HepG2 (cell line): ENCODE results near the gene UBE2I. TPM values are rescaled to one million over a fixed set of nuclear protein-coding genes. Genes with fewer than 3 reads are reported as not detected.

Source experiments
- CBX1 ChIP-seq: IDR thresholded peaks from one replicate; pipeline ENCODE4 v1.6.1; 2016; ENCODE audit warnings: antibody characterized with exemption, low read depth
- PHF20 ChIP-seq: sonication (generic); formaldehyde crosslinking; IDR thresholded peaks from 2 replicates; pipeline ENCODE4 v1.5.0; 2020; ENCODE audit warnings: mild to moderate bottlenecking, missing genetic modification reagents
- SKI ChIP-seq: fragments of 450-650 bp; IDR thresholded peaks from one replicate; pipeline ENCODE4 v1.6.1; 2018; ENCODE audit warnings: mild to moderate bottlenecking; ENCODE audit not compliant: partially characterized antibody
- SOX5 ChIP-seq: IDR thresholded peaks from 2 replicates; pipeline ENCODE4 v1.6.1; 2016; ENCODE audit warnings: borderline replicate concordance
- ZNF557 ChIP-seq: sonication (generic); formaldehyde crosslinking; IDR thresholded peaks from 2 replicates; pipeline ENCODE4 v1.4.0; 2020; ENCODE audit warnings: missing genetic modification reagents
- polyA plus RNA-seq, 8 experiments: library from polyadenylated mRNA; depleted of rRNA in 3 of 8; stranded (reverse) in 7 of 8; unstranded in 1 of 8; fragments of >200 nt; fragmentation: Illumina TruSeq in 4 of 8; extraction: Trizol in 4 of 8; gene quantifications; 2 replicates each; pipeline versions ENCODE4 v1.2.1 to v1.2.3, GENCODE V29; 2011 to 2016; ENCODE audit warnings: low read depth in 4 of 8, missing spikeins in 1 of 8, mixed read lengths in 1 of 8; ENCODE audit not compliant: insufficient read depth in 1 of 8
- total RNA-seq, 5 experiments: library from RNA; depleted of rRNA; stranded (reverse); fragments of >200 nt; fragmentation: Illumina TruSeq; extraction: Trizol; gene quantifications; 2 replicates each; pipeline ENCODE4 v1.2.3, GENCODE V29; 2016; ENCODE audit warnings: low read depth in 1 of 5
- TF ChIP-seq, protein P1 (sequence below): sonication (generic); formaldehyde crosslinking; IDR thresholded peaks from 2 replicates; pipeline ENCODE4 v1.5.1; 2020; ENCODE audit warnings: mild to moderate bottlenecking, missing genetic modification reagents, moderate library complexity
- TF ChIP-seq, protein P2 (sequence below): sonication (generic); formaldehyde crosslinking; IDR thresholded peaks from 2 replicates; pipeline ENCODE4 v1.9.0; 2021; ENCODE audit warnings: mild to moderate bottlenecking, missing genetic modification reagents
- TF ChIP-seq, protein P3 (sequence below): IDR thresholded peaks from 2 replicates; pipeline ENCODE4 v1.4.0; 2020; ENCODE audit warnings: mild to moderate bottlenecking, missing genetic modification reagents
- TF ChIP-seq, protein P4 (sequence below): sonication (generic); formaldehyde crosslinking; IDR thresholded peaks from 2 replicates; pipeline ENCODE4 v1.8.1; 2023; ENCODE audit warnings: missing genetic modification reagents, mild to moderate bottlenecking, borderline replicate concordance

Gene UBE2I
- total and polyA plus RNA-seq, 2 of the 13 experiments (the other 11 are each of a cell fraction or from before 2014, with no cell fraction given): 75.8 to 98.9 TPM

DNA sequence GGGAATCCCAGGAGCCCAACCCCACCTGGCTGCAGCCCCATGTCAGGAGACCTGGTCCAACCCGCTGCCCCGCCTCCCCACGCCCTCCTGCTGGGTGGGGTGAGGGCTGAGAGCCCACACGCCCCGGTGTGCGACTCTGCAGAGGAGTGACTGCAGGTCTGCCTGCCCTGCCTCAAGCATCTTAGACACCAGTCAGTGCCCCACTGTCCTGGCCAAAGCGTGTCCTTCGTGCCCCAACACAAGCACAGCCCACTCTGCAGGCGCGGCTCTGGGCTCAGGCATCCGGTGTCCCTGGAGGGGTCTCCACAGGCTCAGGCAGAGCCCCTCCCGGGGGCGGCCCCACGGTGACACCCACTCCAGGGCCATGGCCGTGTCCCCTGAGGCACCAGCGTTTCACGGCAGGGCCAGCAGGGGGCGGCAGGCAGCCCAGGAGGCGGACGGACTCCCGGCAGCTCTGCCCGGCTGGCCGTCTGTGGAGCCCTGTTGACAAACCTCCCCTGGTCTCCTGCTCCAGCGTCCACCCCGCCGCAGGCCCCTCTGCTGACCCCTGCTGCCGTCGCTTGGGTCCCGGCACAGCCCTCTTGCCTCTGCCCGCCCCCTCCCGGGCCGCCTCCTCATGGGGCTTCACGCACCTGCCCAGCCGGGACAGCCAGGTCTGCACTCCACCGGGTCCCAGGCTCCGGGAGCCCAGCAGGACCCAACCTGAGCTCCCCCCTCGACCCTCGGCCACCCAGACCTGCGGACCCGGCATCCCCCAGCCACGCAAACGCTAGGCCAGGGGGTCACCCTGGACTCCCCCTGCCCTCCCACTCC lies 8.6 kb upstream of the UBE2I start (continued):
- TF ChIP-seq, protein P1, sequence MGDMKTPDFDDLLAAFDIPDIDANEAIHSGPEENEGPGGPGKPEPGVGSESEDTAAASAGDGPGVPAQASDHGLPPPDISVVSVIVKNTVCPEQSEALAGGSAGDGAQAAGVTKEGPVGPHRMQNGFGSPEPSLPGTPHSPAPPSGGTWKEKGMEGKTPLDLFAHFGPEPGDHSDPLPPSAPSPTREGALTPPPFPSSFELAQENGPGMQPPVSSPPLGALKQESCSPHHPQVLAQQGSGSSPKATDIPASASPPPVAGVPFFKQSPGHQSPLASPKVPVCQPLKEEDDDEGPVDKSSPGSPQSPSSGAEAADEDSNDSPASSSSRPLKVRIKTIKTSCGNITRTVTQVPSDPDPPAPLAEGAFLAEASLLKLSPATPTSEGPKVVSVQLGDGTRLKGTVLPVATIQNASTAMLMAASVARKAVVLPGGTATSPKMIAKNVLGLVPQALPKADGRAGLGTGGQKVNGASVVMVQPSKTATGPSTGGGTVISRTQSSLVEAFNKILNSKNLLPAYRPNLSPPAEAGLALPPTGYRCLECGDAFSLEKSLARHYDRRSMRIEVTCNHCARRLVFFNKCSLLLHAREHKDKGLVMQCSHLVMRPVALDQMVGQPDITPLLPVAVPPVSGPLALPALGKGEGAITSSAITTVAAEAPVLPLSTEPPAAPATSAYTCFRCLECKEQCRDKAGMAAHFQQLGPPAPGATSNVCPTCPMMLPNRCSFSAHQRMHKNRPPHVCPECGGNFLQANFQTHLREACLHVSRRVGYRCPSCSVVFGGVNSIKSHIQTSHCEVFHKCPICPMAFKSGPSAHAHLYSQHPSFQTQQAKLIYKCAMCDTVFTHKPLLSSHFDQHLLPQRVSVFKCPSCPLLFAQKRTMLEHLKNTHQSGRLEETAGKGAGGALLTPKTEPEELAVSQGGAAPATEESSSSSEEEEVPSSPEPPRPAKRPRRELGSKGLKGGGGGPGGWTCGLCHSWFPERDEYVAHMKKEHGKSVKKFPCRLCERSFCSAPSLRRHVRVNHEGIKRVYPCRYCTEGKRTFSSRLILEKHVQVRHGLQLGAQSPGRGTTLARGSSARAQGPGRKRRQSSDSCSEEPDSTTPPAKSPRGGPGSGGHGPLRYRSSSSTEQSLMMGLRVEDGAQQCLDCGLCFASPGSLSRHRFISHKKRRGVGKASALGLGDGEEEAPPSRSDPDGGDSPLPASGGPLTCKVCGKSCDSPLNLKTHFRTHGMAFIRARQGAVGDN (CRISPR knock-in tag): peak; percentile 69
- TF ChIP-seq CBX1 (peak; percentile 75), SKI (peak; percentile 55), SOX5 (CRISPR knock-in tag) (0 out of 2 replicates have a peak, but pooled peaks have one; percentile 20), ZNF557 (no peak), PHF20 (CRISPR knock-in tag) (0 out of 2 replicates have a peak, but pooled peaks have one; percentile 14)
- TF ChIP-seq, protein P2, sequence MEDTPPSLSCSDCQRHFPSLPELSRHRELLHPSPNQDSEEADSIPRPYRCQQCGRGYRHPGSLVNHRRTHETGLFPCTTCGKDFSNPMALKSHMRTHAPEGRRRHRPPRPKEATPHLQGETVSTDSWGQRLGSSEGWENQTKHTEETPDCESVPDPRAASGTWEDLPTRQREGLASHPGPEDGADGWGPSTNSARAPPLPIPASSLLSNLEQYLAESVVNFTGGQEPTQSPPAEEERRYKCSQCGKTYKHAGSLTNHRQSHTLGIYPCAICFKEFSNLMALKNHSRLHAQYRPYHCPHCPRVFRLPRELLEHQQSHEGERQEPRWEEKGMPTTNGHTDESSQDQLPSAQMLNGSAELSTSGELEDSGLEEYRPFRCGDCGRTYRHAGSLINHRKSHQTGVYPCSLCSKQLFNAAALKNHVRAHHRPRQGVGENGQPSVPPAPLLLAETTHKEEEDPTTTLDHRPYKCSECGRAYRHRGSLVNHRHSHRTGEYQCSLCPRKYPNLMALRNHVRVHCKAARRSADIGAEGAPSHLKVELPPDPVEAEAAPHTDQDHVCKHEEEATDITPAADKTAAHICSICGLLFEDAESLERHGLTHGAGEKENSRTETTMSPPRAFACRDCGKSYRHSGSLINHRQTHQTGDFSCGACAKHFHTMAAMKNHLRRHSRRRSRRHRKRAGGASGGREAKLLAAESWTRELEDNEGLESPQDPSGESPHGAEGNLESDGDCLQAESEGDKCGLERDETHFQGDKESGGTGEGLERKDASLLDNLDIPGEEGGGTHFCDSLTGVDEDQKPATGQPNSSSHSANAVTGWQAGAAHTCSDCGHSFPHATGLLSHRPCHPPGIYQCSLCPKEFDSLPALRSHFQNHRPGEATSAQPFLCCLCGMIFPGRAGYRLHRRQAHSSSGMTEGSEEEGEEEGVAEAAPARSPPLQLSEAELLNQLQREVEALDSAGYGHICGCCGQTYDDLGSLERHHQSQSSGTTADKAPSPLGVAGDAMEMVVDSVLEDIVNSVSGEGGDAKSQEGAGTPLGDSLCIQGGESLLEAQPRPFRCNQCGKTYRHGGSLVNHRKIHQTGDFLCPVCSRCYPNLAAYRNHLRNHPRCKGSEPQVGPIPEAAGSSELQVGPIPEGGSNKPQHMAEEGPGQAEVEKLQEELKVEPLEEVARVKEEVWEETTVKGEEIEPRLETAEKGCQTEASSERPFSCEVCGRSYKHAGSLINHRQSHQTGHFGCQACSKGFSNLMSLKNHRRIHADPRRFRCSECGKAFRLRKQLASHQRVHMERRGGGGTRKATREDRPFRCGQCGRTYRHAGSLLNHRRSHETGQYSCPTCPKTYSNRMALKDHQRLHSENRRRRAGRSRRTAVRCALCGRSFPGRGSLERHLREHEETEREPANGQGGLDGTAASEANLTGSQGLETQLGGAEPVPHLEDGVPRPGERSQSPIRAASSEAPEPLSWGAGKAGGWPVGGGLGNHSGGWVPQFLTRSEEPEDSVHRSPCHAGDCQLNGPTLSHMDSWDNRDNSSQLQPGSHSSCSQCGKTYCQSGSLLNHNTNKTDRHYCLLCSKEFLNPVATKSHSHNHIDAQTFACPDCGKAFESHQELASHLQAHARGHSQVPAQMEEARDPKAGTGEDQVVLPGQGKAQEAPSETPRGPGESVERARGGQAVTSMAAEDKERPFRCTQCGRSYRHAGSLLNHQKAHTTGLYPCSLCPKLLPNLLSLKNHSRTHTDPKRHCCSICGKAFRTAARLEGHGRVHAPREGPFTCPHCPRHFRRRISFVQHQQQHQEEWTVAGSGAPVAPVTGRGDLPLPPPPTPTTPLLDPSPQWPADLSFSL: 0 out of 2 replicates have a peak, but pooled peaks have one; percentile 46
- TF ChIP-seq, protein P3, sequence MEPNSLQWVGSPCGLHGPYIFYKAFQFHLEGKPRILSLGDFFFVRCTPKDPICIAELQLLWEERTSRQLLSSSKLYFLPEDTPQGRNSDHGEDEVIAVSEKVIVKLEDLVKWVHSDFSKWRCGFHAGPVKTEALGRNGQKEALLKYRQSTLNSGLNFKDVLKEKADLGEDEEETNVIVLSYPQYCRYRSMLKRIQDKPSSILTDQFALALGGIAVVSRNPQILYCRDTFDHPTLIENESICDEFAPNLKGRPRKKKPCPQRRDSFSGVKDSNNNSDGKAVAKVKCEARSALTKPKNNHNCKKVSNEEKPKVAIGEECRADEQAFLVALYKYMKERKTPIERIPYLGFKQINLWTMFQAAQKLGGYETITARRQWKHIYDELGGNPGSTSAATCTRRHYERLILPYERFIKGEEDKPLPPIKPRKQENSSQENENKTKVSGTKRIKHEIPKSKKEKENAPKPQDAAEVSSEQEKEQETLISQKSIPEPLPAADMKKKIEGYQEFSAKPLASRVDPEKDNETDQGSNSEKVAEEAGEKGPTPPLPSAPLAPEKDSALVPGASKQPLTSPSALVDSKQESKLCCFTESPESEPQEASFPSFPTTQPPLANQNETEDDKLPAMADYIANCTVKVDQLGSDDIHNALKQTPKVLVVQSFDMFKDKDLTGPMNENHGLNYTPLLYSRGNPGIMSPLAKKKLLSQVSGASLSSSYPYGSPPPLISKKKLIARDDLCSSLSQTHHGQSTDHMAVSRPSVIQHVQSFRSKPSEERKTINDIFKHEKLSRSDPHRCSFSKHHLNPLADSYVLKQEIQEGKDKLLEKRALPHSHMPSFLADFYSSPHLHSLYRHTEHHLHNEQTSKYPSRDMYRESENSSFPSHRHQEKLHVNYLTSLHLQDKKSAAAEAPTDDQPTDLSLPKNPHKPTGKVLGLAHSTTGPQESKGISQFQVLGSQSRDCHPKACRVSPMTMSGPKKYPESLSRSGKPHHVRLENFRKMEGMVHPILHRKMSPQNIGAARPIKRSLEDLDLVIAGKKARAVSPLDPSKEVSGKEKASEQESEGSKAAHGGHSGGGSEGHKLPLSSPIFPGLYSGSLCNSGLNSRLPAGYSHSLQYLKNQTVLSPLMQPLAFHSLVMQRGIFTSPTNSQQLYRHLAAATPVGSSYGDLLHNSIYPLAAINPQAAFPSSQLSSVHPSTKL: no peak; the same call in 1 of the 2 replicates
- TF ChIP-seq, protein P4, sequence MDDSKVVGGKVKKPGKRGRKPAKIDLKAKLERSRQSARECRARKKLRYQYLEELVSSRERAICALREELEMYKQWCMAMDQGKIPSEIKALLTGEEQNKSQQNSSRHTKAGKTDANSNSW (CRISPR knock-in tag): no peak
